Psoas muscle (tissue), 8 donors: ENCODE measurements around the gene PCBP3. TPM values are rescaled to one million over a fixed set of nuclear protein-coding genes. Genes with fewer than 3 reads are reported as not detected.

Source experiments
- ATAC-seq, 4 donors: fragments of 200-7000 bp; cut with Tn5 transposase; one replicate each; pipeline ENCODE4 v1.9.1; 2020; ENCODE audit warnings: moderate library complexity in 3 of 4, mild to moderate bottlenecking in 2 of 4
- DNase-seq, 2 donors: peaks; one replicate each; pipeline ENCODE4 v3.0.0-alpha.2; 2020
- H3K27ac ChIP-seq: fragments of 200-600 bp; one replicate; pipeline ENCODE4 v1.8.0; 2022
- H3K27me3 ChIP-seq, 3 donors: fragments of 200-600 bp in 1 of 3; one replicate each; pipeline versions ENCODE4 v1.6.1 to v1.8.0; 2013 to 2022; ENCODE audit warnings: low read length in 2 of 3, mild to moderate bottlenecking in 2 of 3, moderate library complexity in 1 of 3; ENCODE audit not compliant: insufficient read depth in 3 of 3
- H3K36me3 ChIP-seq, 2 donors: fragments of 200-600 bp in 1 of 2; one replicate each; pipeline versions ENCODE4 v1.6.1 to v1.8.0; 2013 to 2022; ENCODE audit warnings: low read depth in 1 of 2, mild to moderate bottlenecking in 1 of 2, moderate library complexity in 1 of 2; ENCODE audit not compliant: insufficient read depth in 1 of 2
- H3K4me1 ChIP-seq: fragments of 200-600 bp; one replicate; pipeline ENCODE4 v1.8.0; 2022
- H3K4me3 ChIP-seq: fragments of 200-600 bp; one replicate; pipeline ENCODE4 v1.8.0; 2022; ENCODE audit warnings: mild to moderate bottlenecking
- H3K9me3 ChIP-seq: fragments of 200-600 bp; one replicate; pipeline ENCODE4 v1.8.0; 2022
- CTCF ChIP-seq: fragments of 200-600 bp; IDR thresholded peaks from one replicate; pipeline ENCODE4 v1.8.0; 2022; ENCODE audit warnings: antibody characterized with exemption
- WGBS, 3 donors: extraction: QIAGEN DNeasy Blood & Tissue Kit; methylation state at CpG; one replicate each; pipeline versions ENCODE4 v1.1.6 to v1.1.7; 2013; 5-methylcytosine and 5-hydroxymethylcytosine counted together
- intact Hi-C, 2 donors: fragments of 100-400 bp; cut with DNase I; formaldehyde crosslinking; loops; one replicate each; pipeline versions ENCODE4 v1.11.0 to v1.14.2; 2022
- polyA plus RNA-seq, 3 donors: library from polyadenylated mRNA; stranded (reverse); fragments of 200-250 nt; gene quantifications; one replicate each; pipeline ENCODE4 v1.2.3, GENCODE V29; 2013
- total RNA-seq, 4 donors: library from RNA; stranded (reverse); fragmentation: NEBNext Ultra II Directional in 2 of 4; extraction: Animal tissue kit (Norgen Biotek cat#: 25700) in 2 of 4; gene quantifications; one replicate each; pipeline versions ENCODE4 v1.2.1 to v1.2.4, GENCODE V29; 2021 to 2023
- donor health status: healthy with polysubstance abuse.
- donor health status: DM: no; HTN: no; CAD: no; lungs with moderate emphysema.
- donor health status: Bipolar disorder and iron deficiency.
- donor health status: healthy.
- donor health status: DM: yes; HTN: yes; CAD: no.
- donor health status: DM: no; HTN: no; CAD: no.
- donor health status: DM: no; HTN: no; CAD: no.
- donor health status: DM: yes; HTN: yes; CAD: no.

The PCBP3 gene
- total and polyA plus RNA-seq, 7 donors, result 0.10 to 0.91 (median 0.33) TPM; not detected in 1

- Histone ChIP-seq H3K4me1 (no peaks in the 10 kb centered on the region), H3K27me3 (peaks cover 0 to 12% (median 3%) of the 10 kb centered on the region in 3 donors), H3K9me3 (no peaks in the 10 kb centered on the region), H3K36me3 (no peaks in the 10 kb centered on the region), H3K27ac (no peak overlapping the region), H3K4me3 (no peak overlapping the region)
- ATAC-seq (no peak), DNase-seq (no peak)
- intact Hi-C loops, result no loop called here
- WGBS, 3 donors, result 56 to 61% (median 59%) methylated on average over 10 to 11 of the region's 11 CpGs
- TF ChIP-seq CTCF, result no peak
These were observed 223.0 kb downstream of the PCBP3 start for GRCh38 chr21:45866551-45866950.

- Histone ChIP-seq H3K9me3 (no peaks in the 10 kb centered on the region), H3K36me3 (no peaks in the 10 kb centered on the region), H3K4me3 (no peak overlapping the region), H3K27ac (no peak overlapping the region), H3K27me3 (peaks cover 0 to 15% (median 3%) of the 10 kb centered on the region in 3 donors), H3K4me1 (no peaks in the 10 kb centered on the region)
- no peak for ATAC-seq
- TF ChIP-seq CTCF, result no peak
- WGBS, 3 donors, result 80 to 87% (median 86%) methylated on average over 43 of the region's 43 CpGs
- intact Hi-C loops, result no loop called here
- no peak for DNase-seq
These were observed 223.6 kb downstream of the PCBP3 start for GRCh38 chr21:45867041-45867666.

- intact Hi-C loops, result no loop called here
- Histone ChIP-seq H3K27ac (no peak overlapping the region), H3K9me3 (no peaks in the 10 kb centered on the region), H3K36me3 (no peaks in the 10 kb centered on the region), H3K27me3 (peaks cover 0 to 15% (median 3%) of the 10 kb centered on the region in 3 donors), H3K4me3 (no peak overlapping the region), H3K4me1 (no peaks in the 10 kb centered on the region)
- no peak for ATAC-seq
- no peak for DNase-seq
- WGBS, 3 donors, result 84 to 86% (median 85%) methylated on average over 21 to 22 of the region's 22 CpGs
- no peak for TF ChIP-seq CTCF
These were observed 224.2 kb downstream of the PCBP3 start for GRCh38 chr21:45867671-45868081.

- H3K4me3 ChIP-seq, result no peak overlapping the region
- no peaks in the 10 kb centered on the region for H3K4me1 ChIP-seq
- no peaks in the 10 kb centered on the region for H3K36me3 ChIP-seq
- peaks cover 0 to 14% (median 3%) of the 10 kb centered on the region in 3 donors for H3K27me3 ChIP-seq
- WGBS, 3 donors, result 86 to 88% (median 86%) methylated on average over 17 of the region's 17 CpGs
- ATAC-seq (no peak), DNase-seq (peak in 1 of 2 donors; percentile 30)
- TF ChIP-seq CTCF, result no peak
- no peaks in the 10 kb centered on the region for H3K9me3 ChIP-seq
- intact Hi-C loops, result no loop called here
- H3K27ac ChIP-seq, result no peak overlapping the region
These were observed 224.6 kb downstream of the PCBP3 start for GRCh38 chr21:45868086-45868485.

GRCh38 chr21:45868488-45868887, 225.0 kb downstream of the PCBP3 start:
- Histone ChIP-seq H3K4me3 (no peak overlapping the region), H3K27ac (no peak overlapping the region), H3K4me1 (no peaks in the 10 kb centered on the region), H3K9me3 (no peaks in the 10 kb centered on the region), H3K27me3 (peaks cover 0 to 11% (median 3%) of the 10 kb centered on the region in 3 donors), H3K36me3 (no peaks in the 10 kb centered on the region)
- 77 to 83% (median 79%) methylated on average over 22 of the region's 22 CpGs for WGBS, 3 donors
- ATAC-seq (no peak), DNase-seq (peak in 1 of 2 donors; percentile 38)
- TF ChIP-seq CTCF, result no peak
- intact Hi-C loops, result no loop called here
